Dermis lymphatic vessel endothelial cell (primary cell): ENCODE results near the gene HAUS5. TPM values are rescaled to one million over a fixed set of nuclear protein-coding genes. Genes with fewer than 3 reads are reported as not detected.

ENCODE experiments used
- total RNA-seq: library from RNA; depleted of rRNA; stranded (reverse); fragments of >200 nt; gene quantifications from 2 replicates; pipeline ENCODE4 v1.2.1, GENCODE V29; 2014

HAUS5 gene, protein sequence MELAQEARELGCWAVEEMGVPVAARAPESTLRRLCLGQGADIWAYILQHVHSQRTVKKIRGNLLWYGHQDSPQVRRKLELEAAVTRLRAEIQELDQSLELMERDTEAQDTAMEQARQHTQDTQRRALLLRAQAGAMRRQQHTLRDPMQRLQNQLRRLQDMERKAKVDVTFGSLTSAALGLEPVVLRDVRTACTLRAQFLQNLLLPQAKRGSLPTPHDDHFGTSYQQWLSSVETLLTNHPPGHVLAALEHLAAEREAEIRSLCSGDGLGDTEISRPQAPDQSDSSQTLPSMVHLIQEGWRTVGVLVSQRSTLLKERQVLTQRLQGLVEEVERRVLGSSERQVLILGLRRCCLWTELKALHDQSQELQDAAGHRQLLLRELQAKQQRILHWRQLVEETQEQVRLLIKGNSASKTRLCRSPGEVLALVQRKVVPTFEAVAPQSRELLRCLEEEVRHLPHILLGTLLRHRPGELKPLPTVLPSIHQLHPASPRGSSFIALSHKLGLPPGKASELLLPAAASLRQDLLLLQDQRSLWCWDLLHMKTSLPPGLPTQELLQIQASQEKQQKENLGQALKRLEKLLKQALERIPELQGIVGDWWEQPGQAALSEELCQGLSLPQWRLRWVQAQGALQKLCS
- total RNA-seq = 3.3 and 3.5 TPM in 2 replicates

DNA sequence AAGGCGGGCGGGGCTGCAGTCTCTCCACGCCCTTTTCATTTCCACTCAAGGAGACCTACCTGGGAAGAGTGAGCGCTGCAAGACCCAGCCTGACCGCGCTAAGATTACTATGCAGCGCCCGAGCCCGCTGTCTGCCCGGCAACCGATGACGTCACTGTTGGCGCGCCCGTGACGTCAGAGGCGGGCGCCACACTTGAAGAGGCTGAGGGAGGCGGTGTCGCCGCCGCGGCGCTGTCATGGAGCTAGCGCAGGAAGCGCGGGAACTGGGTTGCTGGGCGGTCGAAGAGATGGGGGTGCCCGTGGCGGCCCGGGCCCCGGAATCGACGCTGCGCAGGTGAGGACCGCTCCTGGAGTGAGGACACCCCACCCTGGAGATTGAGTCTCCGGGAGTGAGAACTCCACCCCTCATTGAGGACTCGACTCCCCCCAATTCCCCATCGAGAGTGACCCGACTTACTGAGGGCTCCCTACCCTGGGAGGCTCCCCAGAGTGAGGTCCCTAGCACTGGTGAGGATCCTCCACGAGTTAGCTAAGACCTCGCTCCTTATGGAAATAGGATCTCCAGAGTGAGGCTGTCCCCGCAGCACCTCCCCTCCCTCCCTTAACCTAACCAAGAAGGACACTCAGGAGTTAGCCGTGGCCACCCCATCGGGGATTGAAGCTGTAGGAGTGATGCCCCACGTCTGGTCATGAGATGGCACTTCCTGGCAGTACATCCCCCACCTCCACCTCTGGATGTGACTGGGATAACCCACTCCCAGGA, at the start of gene HAUS5:
HAUS5 (plus strand) TSS at position 177 of the 763 bp plus-strand sequence; CDS start at position 237, 60 bp downstream.

GRCh38 chr19:35563207-35563829, 49.2 kb upstream of the HAUS5 start, which contains the start of gene ATP4A:
Gene ATP4A (minus strand): TSS chr19:35563658. CDS start chr19:35563629, 29 bp downstream.

GRCh38 chr19:35585848-35586247, 26.7 kb upstream of the HAUS5 start, which contains the start of gene PMIS2:
Gene PMIS2 (plus strand): TSS chr19:35586173. CDS start chr19:35586260, 87 bp downstream.

GRCh38 chr19:35628565-35629331, 16.2 kb downstream of the HAUS5 start, which contains the start of gene RBM42:
Gene RBM42 (plus strand): TSS chr19:35629036. CDS start chr19:35629154, 118 bp downstream.

GRCh38 chr19:35641515-35642151, 29.1 kb downstream of the HAUS5 start, which contains the start of gene ETV2:
Gene ETV2 (plus strand): TSS chr19:35641745. CDS start chr19:35642461, 716 bp downstream.

DNA sequence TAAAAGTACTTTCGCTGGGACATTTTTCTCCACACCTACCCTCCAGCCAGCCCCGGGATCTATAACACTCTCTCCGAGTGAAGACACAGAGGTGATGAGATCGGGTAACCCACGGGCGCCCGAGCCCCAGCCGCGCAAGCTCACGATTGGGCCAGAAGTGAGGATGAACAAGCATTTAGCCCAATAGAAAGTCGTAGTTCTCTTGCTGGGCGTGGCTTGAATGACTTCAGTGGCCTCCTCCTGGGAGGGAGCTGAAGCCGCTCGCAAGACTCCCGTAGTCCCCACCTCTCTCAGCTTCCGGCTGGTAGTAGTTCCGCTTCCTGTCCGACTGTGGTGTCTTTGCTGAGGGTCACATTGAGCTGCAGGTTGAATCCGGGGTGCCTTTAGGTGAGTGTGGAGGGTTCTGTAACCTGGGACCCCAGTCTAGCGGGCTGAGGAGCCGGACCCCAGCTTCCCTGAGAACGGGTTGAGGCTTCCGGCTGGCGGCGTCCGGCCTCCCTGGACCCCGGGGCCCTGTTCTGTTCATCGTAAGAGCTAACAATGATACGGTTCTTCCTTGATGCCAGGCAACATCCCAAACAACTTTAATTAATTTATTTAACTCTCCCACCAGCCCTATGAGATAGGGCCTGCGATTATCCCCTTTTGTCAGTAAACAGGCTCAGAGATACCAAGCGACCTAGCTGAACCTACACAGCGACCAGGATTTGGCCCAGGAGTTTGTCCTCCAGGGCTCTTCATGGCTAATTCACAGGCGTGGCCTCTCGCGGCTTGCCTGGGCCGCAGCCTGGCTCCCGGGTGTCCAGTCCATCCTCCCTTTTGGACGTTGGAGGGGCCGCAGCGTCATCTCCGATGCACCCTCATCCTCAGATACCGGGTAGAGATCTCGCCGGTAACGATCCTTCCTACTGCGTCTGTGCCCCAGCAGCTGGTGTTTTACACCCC, 35.8 kb downstream of the HAUS5 start, which contains the start of gene COX6B1:
COX6B1 (plus strand) TSS at position 307 of the 945 bp plus-strand sequence. CDS start 2,921 bp downstream, outside the sequence.

GRCh38 chr19:35666251-35666913, 53.8 kb downstream of the HAUS5 start, which contains the start of gene UPK1A:
Gene UPK1A (plus strand): TSS chr19:35666517. CDS start chr19:35666813, 296 bp downstream.

Other genes with a start within 250 kb of the HAUS5 start
- gene GPR42, start 241.7 kb upstream of the HAUS5 start, total RNA-seq = not detected in 2 replicates
- gene FFAR2, start 164.5 kb upstream of the HAUS5 start, total RNA-seq = not detected in 2 replicates
- not detected in 2 replicates for gene KRTDAP, start 122.3 kb upstream of the HAUS5 start, total RNA-seq
- gene DMKN, start 99.1 kb upstream of the HAUS5 start, total RNA-seq = not detected in 2 replicates
- not detected in 2 replicates for gene SBSN, start 84.4 kb upstream of the HAUS5 start, total RNA-seq
- 0.09 TPM in 1 of 2 replicates, not detected in the other for gene GAPDHS, start 79.3 kb upstream of the HAUS5 start, total RNA-seq
- gene TMEM147, start 67.1 kb upstream of the HAUS5 start, total RNA-seq = 48.7 and 50.9 TPM in 2 replicates
- not detected in 2 replicates for gene ATP4A, start 49.1 kb upstream of the HAUS5 start, total RNA-seq
- gene PMIS2, start 26.6 kb upstream of the HAUS5 start, total RNA-seq = not detected in 2 replicates
- 26.0 and 28.3 TPM in 2 replicates for gene RBM42, start 16.3 kb downstream of the HAUS5 start, total RNA-seq
- 0.17 and 0.87 TPM in 2 replicates for gene ETV2, start 29.0 kb downstream of the HAUS5 start, total RNA-seq
- 292 and 462 TPM in 2 replicates for gene COX6B1, start 35.6 kb downstream of the HAUS5 start, total RNA-seq
- not detected in 2 replicates for gene UPK1A, start 53.8 kb downstream of the HAUS5 start, total RNA-seq
- not detected in 2 replicates for gene ZBTB32, start 91.8 kb downstream of the HAUS5 start, total RNA-seq
- gene KMT2B, start 105.3 kb downstream of the HAUS5 start, total RNA-seq = 4.2 and 4.3 TPM in 2 replicates
- gene IGFLR1, start 129.7 kb downstream of the HAUS5 start, total RNA-seq = 0.34 and 0.65 TPM in 2 replicates
- gene U2AF1L4, start 132.7 kb downstream of the HAUS5 start, total RNA-seq = 2.8 and 3.8 TPM in 2 replicates
- 17.0 and 19.9 TPM in 2 replicates for gene PSENEN, start 132.9 kb downstream of the HAUS5 start, total RNA-seq
- gene LIN37, start 135.8 kb downstream of the HAUS5 start, total RNA-seq = 4.0 and 4.3 TPM in 2 replicates
- gene HSPB6, start 144.3 kb downstream of the HAUS5 start, total RNA-seq = 0.09 and 0.11 TPM in 2 replicates
- 0.95 and 1.1 TPM in 2 replicates for gene PROSER3, start 145.4 kb downstream of the HAUS5 start, total RNA-seq
- 0.95 and 1.4 TPM in 2 replicates for gene ARHGAP33, start 162.8 kb downstream of the HAUS5 start, total RNA-seq
- gene PRODH2, start 200.1 kb downstream of the HAUS5 start, total RNA-seq = not detected in 2 replicates
- gene NPHS1, start 239.8 kb downstream of the HAUS5 start, total RNA-seq = not detected in 2 replicates
- not detected in 2 replicates for gene KIRREL2, start 244.2 kb downstream of the HAUS5 start, total RNA-seq